HepG2 (cell line): ENCODE results near the gene MTUS2. TPM values are rescaled to one million over a fixed set of nuclear protein-coding genes. Genes with fewer than 3 reads are reported as not detected.

Experiments
- ATAC-seq: fragments of 200-7000 bp; cut with Tn5 transposase; 3 replicates; pipeline ENCODE4 v1.9.1; 2020; ENCODE audit warnings: mild to moderate bottlenecking, moderate library complexity
- BruUV-seq: library from RNA; stranded (reverse); fragments of 400-500 nt; replicated peaks from 2 replicates; lab custom pipeline; 2021; lab: Mats Ljungman, UMichigan
- CTCF ChIA-PET: fragments of 300-600 bp; formaldehyde crosslinking; extraction: SDS; loops from one replicate; lab custom pipeline; 2021; ENCODE audit warnings: low total read pairs, inconsistent platforms, low intra/inter-chr PET ratio; lab: Yijun Ruan, JAX
- POLR2A ChIA-PET: fragments of 350-600 bp; sonication (Branson Sonifier 250); formaldehyde crosslinking; loops from one replicate; lab custom pipeline; 2020; ENCODE audit warnings: antibody characterized with exemption, inconsistent platforms; lab: Yijun Ruan, JAX
- DNase-seq: peaks from one replicate; pipeline ENCODE4 v3.0.0-alpha.2; 2015; ENCODE audit warnings: low spot score
- FAIRE-seq: peaks from 3 replicates; lab custom pipeline; 2011; peaks lifted over from hg19 to GRCh38; lab: Jason Lieb, UNC
- H2AFZ ChIP-seq: one replicate; pipeline ENCODE4 v1.6.1; 2011; ENCODE audit warnings: low read length, inconsistent platforms
- H3K27ac ChIP-seq: fragments of 300-600 bp; 3 replicates; pipeline ENCODE4 v1.8.0; 2011; ENCODE audit warnings: mixed run types, mild to moderate bottlenecking, mixed read lengths, low read length, inconsistent platforms; ENCODE audit not compliant: insufficient read depth; ENCODE audit errors: extremely low read length
- H3K27me3 ChIP-seq, 2 experiments: fragments of 200-600 bp in 1 of 2; 2 replicates in 1 of 2; 3 replicates in 1 of 2; pipeline versions ENCODE4 v1.6.0 to v1.8.0; 2011; ENCODE audit warnings: low read length in 2 of 2, mild to moderate bottlenecking in 2 of 2, moderate library complexity in 2 of 2, inconsistent platforms in 1 of 2; ENCODE audit not compliant: insufficient read depth in 2 of 2, control insufficient read depth in 1 of 2
- H3K36me3 ChIP-seq, 2 experiments: fragments of 200-600 bp in 1 of 2; replicated peaks in 1 of 2; 2 replicates in 1 of 2; 3 replicates in 1 of 2; pipeline versions ENCODE4 v1.5.1 to v1.8.0; 2011; ENCODE audit warnings: low read length in 2 of 2, inconsistent platforms in 1 of 2; ENCODE audit not compliant: insufficient read depth in 2 of 2, control insufficient read depth in 1 of 2
- H3K4me1 ChIP-seq: 2 replicates; pipeline ENCODE4 v1.5.1; 2012; ENCODE audit warnings: low read length, inconsistent platforms; ENCODE audit not compliant: insufficient read depth
- H3K4me2 ChIP-seq: 2 replicates; pipeline ENCODE4 v1.6.0; 2011; ENCODE audit warnings: low read depth, low read length, inconsistent platforms
- H3K4me3 ChIP-seq, 3 experiments: fragments of 200-600 bp in 1 of 3; sonication (generic), shearing (Covaris generic) in 1 of 3; replicated peaks in 1 of 3; 2 replicates each; pipeline ENCODE4 v1.5.1; 2011 to 2016; ENCODE audit warnings: low read length in 3 of 3, inconsistent platforms in 2 of 3, low read depth in 2 of 3, mild to moderate bottlenecking in 2 of 3, control low read depth in 1 of 3, mixed read lengths in 1 of 3; ENCODE audit not compliant: insufficient read depth in 1 of 3
- H3K79me2 ChIP-seq: one replicate; pipeline ENCODE4 v1.6.1; 2011; ENCODE audit warnings: low read length, inconsistent platforms; ENCODE audit not compliant: insufficient read depth
- H3K9ac ChIP-seq: 2 replicates; pipeline ENCODE4 v1.6.0; 2011; ENCODE audit warnings: mild to moderate bottlenecking, low read depth, low read length, inconsistent platforms; ENCODE audit not compliant: insufficient read depth
- H3K9me3 ChIP-seq: 2 replicates; pipeline ENCODE4 v1.5.1; 2012; ENCODE audit warnings: mild to moderate bottlenecking, low read length
- H4K20me1 ChIP-seq: 2 replicates; pipeline ENCODE4 v1.6.0; 2011; ENCODE audit warnings: inconsistent platforms, mild to moderate bottlenecking, low read length, moderate library complexity; ENCODE audit not compliant: insufficient read depth
- AHR ChIP-seq: IDR thresholded peaks from 2 replicates; pipeline ENCODE4 v1.6.1; 2018; ENCODE audit warnings: missing genetic modification reagents, missing compliant biosample characterization
- FOSL1 ChIP-seq: sonication (generic); formaldehyde crosslinking; IDR thresholded peaks from 2 replicates; pipeline ENCODE4 v1.9.0; 2021; ENCODE audit warnings: missing genetic modification reagents, borderline replicate concordance
- GZF1 ChIP-seq: sonication (generic); formaldehyde crosslinking; IDR thresholded peaks from 2 replicates; pipeline ENCODE4 v1.5.1; 2020; ENCODE audit warnings: mild to moderate bottlenecking, missing genetic modification reagents
- MTA1 ChIP-seq: sonication (generic); formaldehyde crosslinking; IDR thresholded peaks from 2 replicates; pipeline ENCODE4 v1.4.0; 2020; ENCODE audit warnings: missing genetic modification reagents, mild to moderate bottlenecking, borderline replicate concordance
- NCOR1 ChIP-seq: fragments of 200-600 bp; sonication (generic); IDR thresholded peaks from 2 replicates; pipeline ENCODE4 v1.7.0; 2017; ENCODE audit warnings: antibody characterized with exemption, low read length, borderline replicate concordance
- NR2F6 ChIP-seq, 2 experiments: IDR thresholded peaks; 2 replicates each; pipeline ENCODE4 v1.6.1; 2016; ENCODE audit warnings: antibody characterized with exemption in 1 of 2, mild to moderate bottlenecking in 1 of 2
- U2AF1 ChIP-seq: fragments of 200-400 bp; formaldehyde crosslinking; optimal IDR thresholded peaks from 2 replicates; pipeline ENCODE3; 2017; ENCODE audit warnings: mild to moderate bottlenecking, low read depth, low read length
- ZMAT3 ChIP-seq: sonication (generic); formaldehyde crosslinking; conservative IDR thresholded peaks from 2 replicates; pipeline ENCODE4 v1.7.0; 2021; ENCODE audit warnings: missing genetic modification reagents
- ZNF232 ChIP-seq: sonication (generic); formaldehyde crosslinking; IDR thresholded peaks from 2 replicates; pipeline ENCODE4 v1.4.0; 2020; ENCODE audit warnings: missing genetic modification reagents, borderline replicate concordance
- ZNF616 ChIP-seq: sonication (generic); formaldehyde crosslinking; IDR thresholded peaks from 2 replicates; pipeline ENCODE4 v1.5.0; 2020; ENCODE audit warnings: low read depth, mild to moderate bottlenecking, missing genetic modification reagents
- WGBS: methylation state at CpG from one replicate; pipeline ENCODE4 v1.1.6; 2017; ENCODE audit warnings: low lambda C conversion rate; 5-methylcytosine and 5-hydroxymethylcytosine counted together
- in situ Hi-C: cut with HindIII; loops from 2 replicates; pipeline ENCODE4 v1.10.0; 2017; ENCODE audit warnings: low pct_unique_long_range_greater_than_20kb; ENCODE audit not compliant: extremely low pct_ligation_motif_present
- intact Hi-C: fragments of 100-400 bp; cut with micrococcal nuclease; formaldehyde crosslinking; loops from one replicate; pipeline ENCODE4 v1.10.0; 2022; ENCODE audit not compliant: unreplicated experiment
- polyA plus RNA-seq, 8 experiments: library from polyadenylated mRNA; depleted of rRNA in 3 of 8; stranded (reverse) in 7 of 8; unstranded in 1 of 8; fragments of >200 nt; fragmentation: Illumina TruSeq in 4 of 8; extraction: Trizol in 4 of 8; gene quantifications; 2 replicates each; pipeline versions ENCODE4 v1.2.1 to v1.2.3, GENCODE V29; 2011 to 2016; ENCODE audit warnings: low read depth in 4 of 8, missing spikeins in 1 of 8, mixed read lengths in 1 of 8; ENCODE audit not compliant: insufficient read depth in 1 of 8
- total RNA-seq, 5 experiments: library from RNA; depleted of rRNA; stranded (reverse); fragments of >200 nt; fragmentation: Illumina TruSeq; extraction: Trizol; gene quantifications; 2 replicates each; pipeline ENCODE4 v1.2.3, GENCODE V29; 2016; ENCODE audit warnings: low read depth in 1 of 5
- TF ChIP-seq, protein P1 (sequence below): sonication (generic); formaldehyde crosslinking; IDR thresholded peaks from 2 replicates; pipeline ENCODE4 v1.4.0; 2020; ENCODE audit warnings: mild to moderate bottlenecking, missing genetic modification reagents
- TF ChIP-seq, protein P2 (sequence below): IDR thresholded peaks from 2 replicates; pipeline ENCODE4 v1.6.1; 2012; ENCODE audit warnings: low read length, improper control_type of control experiment

The MTUS2 gene
- total and polyA plus RNA-seq, 2 of the 13 experiments (the other 11 are each of a cell fraction or from before 2014, with no cell fraction given), result not detected

DNA sequence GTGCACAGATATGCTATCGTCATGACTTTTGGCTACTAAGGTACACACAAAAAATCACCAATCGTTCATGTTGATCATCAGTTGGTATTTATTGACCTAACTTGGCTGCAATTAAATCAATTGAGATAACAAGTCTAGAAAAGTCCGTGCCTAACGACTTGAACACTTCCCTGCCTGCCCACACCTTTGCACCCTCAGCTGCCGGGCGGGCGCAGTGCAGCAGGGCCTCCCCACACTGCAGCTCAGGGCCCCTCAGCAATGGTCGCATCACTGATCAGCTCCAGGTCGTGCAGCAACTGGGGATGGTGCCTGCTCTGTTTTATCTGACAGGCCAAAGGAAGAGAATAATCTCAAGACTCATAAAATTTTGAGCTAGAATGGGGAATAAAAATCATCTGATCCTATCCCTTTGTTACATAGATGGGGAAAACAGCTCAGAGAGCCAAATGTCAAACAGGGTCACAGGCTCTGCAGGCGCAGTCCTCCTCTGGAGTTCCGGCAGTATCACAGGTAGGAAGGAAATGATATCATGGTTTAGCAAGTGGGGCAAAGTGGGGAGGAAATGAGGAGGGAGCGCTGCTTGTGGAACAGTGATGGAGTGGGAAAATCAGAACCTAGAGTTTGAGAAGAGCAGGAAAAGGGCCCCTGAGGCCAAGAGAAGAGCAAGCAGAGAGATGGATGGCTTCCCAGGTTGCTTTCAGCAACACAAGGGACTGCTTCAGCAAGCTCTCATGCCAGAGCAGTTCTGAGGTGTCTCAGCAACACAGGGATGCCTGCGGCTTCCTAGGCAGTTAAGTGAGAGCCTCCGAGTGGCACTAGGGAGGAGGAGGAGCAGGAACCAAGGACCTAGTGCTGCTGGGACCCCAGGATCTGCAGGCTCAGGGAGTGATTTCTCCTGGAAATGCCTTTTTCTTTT is 717.9 kb downstream of the MTUS2 start:
- 97% methylated on average over 14 of the region's 14 CpGs for WGBS
- BruUV-seq, result no TSS peak
- in situ Hi-C loops (no loop called here), intact Hi-C loops (no loop called here)
- H3K79me2 ChIP-seq, result peaks cover 16% of the 10 kb centered on the region
- no peaks in the 10 kb centered on the region for H3K27me3 ChIP-seq
- H3K4me2 ChIP-seq, result no peak overlapping the region
- ChIA-PET CTCF (no interaction called here), POLR2A (no interaction called here)
- DNase-seq (no peak), FAIRE-seq (no peak), ATAC-seq (no peak)
- no peak overlapping the region for H3K4me3 ChIP-seq
- no peaks in the 10 kb centered on the region for H3K4me1 ChIP-seq
- H3K9ac ChIP-seq, result no peak overlapping the region
- no peaks in the 10 kb centered on the region for H3K9me3 ChIP-seq
- H3K27ac ChIP-seq, result no peak overlapping the region
- peaks cover 18 to 67% of the 10 kb centered on the region in 2 experiments for H3K36me3 ChIP-seq
- H2AFZ ChIP-seq, result no peak overlapping the region
- H4K20me1 ChIP-seq, result peaks cover 22% of the 10 kb centered on the region; the same call in 1 of the 2 replicates
- TF ChIP-seq FOSL1 (CRISPR knock-in tag), result no peak
- TF ChIP-seq ZNF616, result no peak
- no peak for TF ChIP-seq ZMAT3 (CRISPR knock-in tag)
- no peak for TF ChIP-seq MTA1
- no peak for TF ChIP-seq ZNF232 (CRISPR knock-in tag)
- no peak for TF ChIP-seq AHR (CRISPR knock-in tag)
- TF ChIP-seq U2AF1, result no peak
- no peak for TF ChIP-seq NCOR1
- TF ChIP-seq, protein P1, sequence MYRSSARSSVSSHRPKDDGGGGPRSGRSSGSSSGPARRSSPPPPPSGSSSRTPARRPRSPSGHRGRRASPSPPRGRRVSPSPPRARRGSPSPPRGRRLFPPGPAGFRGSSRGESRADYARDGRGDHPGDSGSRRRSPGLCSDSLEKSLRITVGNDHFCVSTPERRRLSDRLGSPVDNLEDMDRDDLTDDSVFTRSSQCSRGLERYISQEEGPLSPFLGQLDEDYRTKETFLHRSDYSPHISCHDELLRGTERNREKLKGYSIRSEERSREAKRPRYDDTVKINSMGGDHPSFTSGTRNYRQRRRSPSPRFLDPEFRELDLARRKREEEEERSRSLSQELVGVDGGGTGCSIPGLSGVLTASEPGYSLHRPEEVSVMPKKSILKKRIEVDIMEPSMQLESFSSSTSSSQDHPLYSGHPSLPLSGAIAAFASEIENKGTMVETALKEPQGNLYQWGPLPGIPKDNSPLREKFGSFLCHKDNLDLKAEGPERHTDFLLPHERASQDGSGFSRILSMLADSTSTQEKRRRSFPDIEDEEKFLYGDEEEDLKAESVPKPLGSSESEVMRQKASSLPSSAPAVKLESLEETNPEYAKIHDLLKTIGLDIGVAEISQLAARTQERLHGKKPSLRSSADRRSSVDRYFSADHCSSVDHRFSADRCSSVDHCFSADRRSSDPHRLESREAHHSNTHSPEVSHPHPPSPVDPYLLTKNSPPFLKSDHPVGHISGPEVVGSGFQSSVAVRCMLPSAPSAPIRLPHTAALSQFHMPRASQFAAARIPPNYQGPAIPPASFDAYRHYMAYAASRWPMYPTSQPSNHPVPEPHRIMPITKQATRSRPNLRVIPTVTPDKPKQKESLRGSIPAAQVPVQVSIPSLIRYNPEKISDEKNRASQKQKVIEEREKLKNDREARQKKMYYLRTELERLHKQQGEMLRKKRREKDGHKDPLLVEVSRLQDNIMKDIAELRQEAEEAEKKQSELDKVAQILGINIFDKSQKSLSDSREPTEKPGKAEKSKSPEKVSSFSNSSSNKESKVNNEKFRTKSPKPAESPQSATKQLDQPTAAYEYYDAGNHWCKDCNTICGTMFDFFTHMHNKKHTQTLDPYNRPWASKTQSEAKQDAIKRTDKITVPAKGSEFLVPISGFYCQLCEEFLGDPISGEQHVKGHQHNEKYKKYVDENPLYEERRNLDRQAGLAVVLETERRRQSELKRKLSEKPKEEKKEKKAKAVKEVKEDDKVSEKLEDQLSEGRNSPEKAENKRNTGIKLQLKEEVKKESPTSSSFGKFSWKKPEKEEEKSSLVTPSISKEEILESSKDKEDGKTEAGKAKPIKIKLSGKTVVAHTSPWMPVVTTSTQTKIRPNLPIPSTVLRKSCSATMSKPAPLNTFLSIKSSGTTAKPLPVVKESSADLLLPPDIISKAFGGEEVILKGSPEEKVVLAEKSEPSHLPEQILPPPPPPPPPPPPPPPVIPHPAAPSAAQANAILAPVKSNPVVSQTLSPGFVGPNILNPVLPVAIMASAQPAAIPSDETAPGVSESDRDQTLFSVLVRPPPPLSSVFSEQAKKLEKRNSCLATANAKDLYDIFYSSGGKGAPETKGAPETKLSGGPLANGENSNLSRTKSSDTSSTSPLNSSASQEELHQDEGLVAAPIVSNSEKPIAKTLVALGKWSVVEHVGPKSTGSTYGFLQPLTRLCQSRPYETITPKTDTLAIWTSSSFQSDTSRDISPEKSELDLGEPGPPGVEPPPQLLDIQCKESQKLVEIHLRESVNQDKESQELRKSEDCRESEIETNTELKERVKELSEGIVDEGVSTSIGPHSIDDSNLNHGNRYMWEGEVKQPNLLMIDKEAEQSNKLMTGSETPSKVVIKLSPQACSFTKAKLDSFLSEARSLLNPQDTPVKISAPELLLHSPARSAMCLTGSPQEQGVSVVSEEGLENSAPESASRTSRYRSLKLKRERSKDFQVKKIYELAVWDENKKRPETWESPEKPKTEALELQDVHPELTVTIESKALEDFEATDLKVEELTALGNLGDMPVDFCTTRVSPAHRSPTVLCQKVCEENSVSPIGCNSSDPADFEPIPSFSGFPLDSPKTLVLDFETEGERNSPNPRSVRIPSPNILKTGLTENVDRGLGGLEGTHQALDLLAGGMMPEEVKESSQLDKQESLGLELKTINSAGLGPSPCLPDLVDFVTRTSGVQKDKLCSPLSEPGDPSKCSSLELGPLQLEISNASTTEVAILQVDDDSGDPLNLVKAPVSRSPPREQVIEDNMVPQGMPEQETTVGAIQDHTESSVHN (CRISPR knock-in tag), result no peak
- TF ChIP-seq GZF1, result no peak
- TF ChIP-seq, protein P2, sequence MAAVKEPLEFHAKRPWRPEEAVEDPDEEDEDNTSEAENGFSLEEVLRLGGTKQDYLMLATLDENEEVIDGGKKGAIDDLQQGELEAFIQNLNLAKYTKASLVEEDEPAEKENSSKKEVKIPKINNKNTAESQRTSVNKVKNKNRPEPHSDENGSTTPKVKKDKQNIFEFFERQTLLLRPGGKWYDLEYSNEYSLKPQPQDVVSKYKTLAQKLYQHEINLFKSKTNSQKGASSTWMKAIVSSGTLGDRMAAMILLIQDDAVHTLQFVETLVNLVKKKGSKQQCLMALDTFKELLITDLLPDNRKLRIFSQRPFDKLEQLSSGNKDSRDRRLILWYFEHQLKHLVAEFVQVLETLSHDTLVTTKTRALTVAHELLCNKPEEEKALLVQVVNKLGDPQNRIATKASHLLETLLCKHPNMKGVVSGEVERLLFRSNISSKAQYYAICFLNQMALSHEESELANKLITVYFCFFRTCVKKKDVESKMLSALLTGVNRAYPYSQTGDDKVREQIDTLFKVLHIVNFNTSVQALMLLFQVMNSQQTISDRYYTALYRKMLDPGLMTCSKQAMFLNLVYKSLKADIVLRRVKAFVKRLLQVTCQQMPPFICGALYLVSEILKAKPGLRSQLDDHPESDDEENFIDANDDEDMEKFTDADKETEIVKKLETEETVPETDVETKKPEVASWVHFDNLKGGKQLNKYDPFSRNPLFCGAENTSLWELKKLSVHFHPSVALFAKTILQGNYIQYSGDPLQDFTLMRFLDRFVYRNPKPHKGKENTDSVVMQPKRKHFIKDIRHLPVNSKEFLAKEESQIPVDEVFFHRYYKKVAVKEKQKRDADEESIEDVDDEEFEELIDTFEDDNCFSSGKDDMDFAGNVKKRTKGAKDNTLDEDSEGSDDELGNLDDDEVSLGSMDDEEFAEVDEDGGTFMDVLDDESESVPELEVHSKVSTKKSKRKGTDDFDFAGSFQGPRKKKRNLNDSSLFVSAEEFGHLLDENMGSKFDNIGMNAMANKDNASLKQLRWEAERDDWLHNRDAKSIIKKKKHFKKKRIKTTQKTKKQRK, result no peak
- TF ChIP-seq NR2F6 (IDR thresholded peaks at IDR 0.05), result no peak
- TF ChIP-seq NR2F6 (CRISPR knock-in tag; IDR thresholded peaks at IDR 0.05), result no peak
